ENCODE data around the gene HPCA.

The HPCA gene

GRCh38 chr1:32886004-32886827 is at the start of gene HPCA:
HPCA (plus strand) TSS chr1:32886491; CDS start chr1:32888899, 2,408 bp downstream.
- DNase-seq (ENCODE audit: low spot score): peak; percentile 44
- H3K27ac Mint-ChIP-seq: no peak within 1 kb of the TSS
- peaks cover 59% of the 10 kb centered on the region for H3K27me3 Mint-ChIP-seq (ENCODE audit: low read depth)
- H3K36me3 Mint-ChIP-seq (ENCODE audit: low read depth): no peaks in the 10 kb centered on the region
- peaks cover 2% of the 10 kb centered on the region for H3K4me1 Mint-ChIP-seq (ENCODE audit: low read depth)
- H3K9me3 Mint-ChIP-seq: no peaks in the 10 kb centered on the region
- no peak within 1 kb of the TSS for H3K4me3 Mint-ChIP-seq

GRCh38 chr1:32848354-32849063 is 37.8 kb upstream of the HPCA start:
- DNase-seq (ENCODE audit: low spot score): no peak
- peaks cover 39% of the 10 kb centered on the region for H3K36me3 Mint-ChIP-seq (ENCODE audit: low read depth)

GRCh38 chr1:32855861-32856617 is 30.3 kb upstream of the HPCA start:
- no peaks in the 10 kb centered on the region for H3K4me1 Mint-ChIP-seq (ENCODE audit: low read depth)
- H3K36me3 Mint-ChIP-seq (ENCODE audit: low read depth): peaks cover 50% of the 10 kb centered on the region
- no peak overlapping the region for H3K27ac Mint-ChIP-seq
- H3K9me3 Mint-ChIP-seq: no peaks in the 10 kb centered on the region
- H3K27me3 Mint-ChIP-seq (ENCODE audit: low read depth): no peaks in the 10 kb centered on the region
- H3K4me3 Mint-ChIP-seq: no peak overlapping the region
- DNase-seq (ENCODE audit: low spot score): no peak

More at GRCh38 chr1:32848354-32849063, 37.8 kb upstream of the HPCA start:
- H3K27me3 Mint-ChIP-seq (ENCODE audit: low read depth): no peaks in the 10 kb centered on the region
- no peaks in the 10 kb centered on the region for H3K4me1 Mint-ChIP-seq (ENCODE audit: low read depth)
- H3K4me3 Mint-ChIP-seq: no peak overlapping the region
- no peaks in the 10 kb centered on the region for H3K9me3 Mint-ChIP-seq
- H3K27ac Mint-ChIP-seq: no peak overlapping the region

GRCh38 chr1:32858136-32858535 is 28.2 kb upstream of the HPCA start:
- H3K4me3 Mint-ChIP-seq: no peak overlapping the region
- H3K27ac Mint-ChIP-seq: no peak overlapping the region
- no peak for DNase-seq (ENCODE audit: low spot score)
- H3K4me1 Mint-ChIP-seq (ENCODE audit: low read depth): no peaks in the 10 kb centered on the region
- peaks cover 54% of the 10 kb centered on the region for H3K36me3 Mint-ChIP-seq (ENCODE audit: low read depth)
- H3K9me3 Mint-ChIP-seq: no peaks in the 10 kb centered on the region
- H3K27me3 Mint-ChIP-seq (ENCODE audit: low read depth): no peaks in the 10 kb centered on the region

DNA sequence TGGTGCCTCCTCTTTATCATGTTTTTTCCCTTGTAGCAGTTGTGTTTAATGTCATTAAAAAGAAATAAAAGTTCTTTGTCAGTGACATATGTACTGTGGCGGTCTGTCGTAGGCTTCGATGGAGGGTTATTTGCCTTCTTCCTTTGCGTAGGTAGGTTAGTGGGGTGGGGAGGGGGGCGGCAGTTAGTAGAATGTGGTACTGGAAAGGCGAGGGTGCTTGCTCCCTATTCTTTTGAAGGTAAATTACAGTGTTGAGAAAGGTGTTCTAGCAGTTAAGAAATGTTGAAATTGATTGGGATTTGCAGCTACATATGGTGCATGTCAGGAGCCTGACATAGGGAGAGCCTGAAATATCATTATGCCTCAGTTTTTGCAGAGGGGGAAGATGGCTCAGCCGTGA is 27.5 kb upstream of the HPCA start:
- H3K4me1 Mint-ChIP-seq (ENCODE audit: low read depth): no peaks in the 10 kb centered on the region
- peaks cover 51% of the 10 kb centered on the region for H3K36me3 Mint-ChIP-seq (ENCODE audit: low read depth)
- no peaks in the 10 kb centered on the region for H3K27me3 Mint-ChIP-seq (ENCODE audit: low read depth)

DNA sequence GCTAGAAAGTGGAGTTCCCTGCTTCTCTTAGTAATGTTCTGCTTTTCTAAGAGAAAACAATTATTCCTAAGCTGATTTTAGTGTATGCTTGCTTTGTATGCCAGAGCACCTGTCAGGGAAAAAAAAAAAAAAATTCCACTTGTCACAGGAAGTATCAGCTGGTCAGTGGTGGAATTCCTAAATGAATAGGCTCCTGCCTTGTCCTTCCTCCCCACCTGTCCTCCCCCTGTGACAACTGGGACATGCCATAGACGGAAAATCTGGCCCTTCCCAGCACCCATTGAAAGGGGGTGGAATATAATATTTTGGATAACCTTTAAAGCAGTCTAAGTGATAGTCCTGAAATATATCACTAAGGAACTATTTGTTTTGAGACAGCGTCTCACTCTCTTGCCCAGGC is 26.4 kb upstream of the HPCA start:
- Mint-ChIP-seq H3K4me1 (ENCODE audit: low read depth) (no peaks in the 10 kb centered on the region), H3K27ac (no peak overlapping the region), H3K4me3 (no peak overlapping the region), H3K27me3 (ENCODE audit: low read depth) (no peaks in the 10 kb centered on the region), H3K36me3 (ENCODE audit: low read depth) (peaks cover 47% of the 10 kb centered on the region), H3K9me3 (no peaks in the 10 kb centered on the region)
- DNase-seq (ENCODE audit: low spot score): no peak

More for the DNA sequence above, 27.5 kb upstream of the HPCA start:
- Mint-ChIP-seq H3K27ac (no peak overlapping the region), H3K4me3 (no peak overlapping the region), H3K9me3 (no peaks in the 10 kb centered on the region)
- DNase-seq (ENCODE audit: low spot score): no peak

DNA sequence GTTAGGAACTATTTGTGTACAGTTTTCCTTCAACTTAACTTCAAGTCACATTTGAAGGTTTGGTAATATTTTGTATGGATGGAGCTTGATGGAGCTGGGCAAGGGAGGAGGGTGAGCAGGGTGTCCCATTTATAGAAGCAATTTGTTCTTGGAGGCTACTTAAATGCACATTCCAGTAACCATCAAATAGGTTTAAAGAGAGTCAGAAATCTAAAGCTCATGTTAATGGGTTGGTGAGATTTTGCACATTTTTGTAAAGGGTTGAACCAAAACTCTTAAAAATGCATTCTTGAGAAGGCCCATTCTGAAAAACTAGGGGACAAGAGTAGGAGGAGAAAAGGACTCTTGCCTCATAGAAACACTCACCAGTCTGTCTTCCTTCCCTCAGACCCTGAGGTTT is 25.7 kb upstream of the HPCA start:
- Mint-ChIP-seq H3K36me3 (ENCODE audit: low read depth) (peaks cover 41% of the 10 kb centered on the region), H3K4me3 (no peak overlapping the region), H3K4me1 (ENCODE audit: low read depth) (no peaks in the 10 kb centered on the region), H3K9me3 (no peaks in the 10 kb centered on the region), H3K27me3 (ENCODE audit: low read depth) (no peaks in the 10 kb centered on the region), H3K27ac (no peak overlapping the region)
- no peak for DNase-seq (ENCODE audit: low spot score)

DNA sequence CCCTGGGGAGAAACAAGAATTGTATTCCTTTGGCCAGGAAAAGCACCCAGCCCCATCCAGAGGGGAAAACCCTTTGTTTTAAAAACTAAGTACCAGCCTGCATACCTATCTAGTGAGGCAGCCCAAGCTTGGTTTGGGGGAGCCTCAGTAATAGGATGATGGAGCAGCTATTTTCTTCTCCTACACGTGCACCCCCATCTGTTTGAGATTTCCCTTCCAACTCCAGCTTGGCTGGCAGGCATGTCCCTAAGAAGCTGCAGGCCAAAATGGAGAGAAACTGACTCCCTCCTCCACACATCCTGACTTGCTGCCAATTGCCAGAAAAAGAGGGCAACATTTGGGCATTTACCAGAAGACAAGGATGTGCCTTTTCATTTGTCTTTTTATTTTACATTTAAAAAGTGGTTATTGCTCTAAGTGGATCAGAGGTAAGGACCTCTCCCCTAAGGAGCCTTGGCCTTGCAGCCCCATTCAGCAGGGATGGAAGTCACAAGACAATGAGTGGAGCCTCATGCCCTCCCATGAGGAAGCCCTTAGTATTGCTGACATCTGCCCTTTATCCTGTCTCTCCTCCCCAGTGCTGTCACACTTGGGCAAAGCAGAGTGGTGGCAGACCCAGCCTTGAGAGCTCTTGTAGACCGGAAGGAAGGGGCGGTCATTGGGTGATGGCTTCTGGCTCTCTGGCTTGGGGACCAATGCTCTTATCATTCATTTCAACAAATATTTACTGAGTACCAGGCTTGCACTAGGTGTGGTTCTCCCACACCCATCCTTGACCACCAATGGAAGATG is 24.2 kb upstream of the HPCA start:
- Mint-ChIP-seq H3K27me3 (ENCODE audit: low read depth) (no peaks in the 10 kb centered on the region), H3K4me3 (no peak overlapping the region), H3K9me3 (no peaks in the 10 kb centered on the region), H3K4me1 (ENCODE audit: low read depth) (no peaks in the 10 kb centered on the region), H3K36me3 (ENCODE audit: low read depth) (peaks cover 31% of the 10 kb centered on the region), H3K27ac (no peak overlapping the region)
- DNase-seq (ENCODE audit: low spot score): no peak

GRCh38 chr1:32863218-32863880 is 22.9 kb upstream of the HPCA start:
- Mint-ChIP-seq H3K4me3 (no peak overlapping the region), H3K27ac (no peak overlapping the region), H3K27me3 (ENCODE audit: low read depth) (no peaks in the 10 kb centered on the region), H3K36me3 (ENCODE audit: low read depth) (peaks cover 27% of the 10 kb centered on the region), H3K9me3 (no peaks in the 10 kb centered on the region), H3K4me1 (ENCODE audit: low read depth) (no peaks in the 10 kb centered on the region)
- no peak for DNase-seq (ENCODE audit: low spot score)

DNA sequence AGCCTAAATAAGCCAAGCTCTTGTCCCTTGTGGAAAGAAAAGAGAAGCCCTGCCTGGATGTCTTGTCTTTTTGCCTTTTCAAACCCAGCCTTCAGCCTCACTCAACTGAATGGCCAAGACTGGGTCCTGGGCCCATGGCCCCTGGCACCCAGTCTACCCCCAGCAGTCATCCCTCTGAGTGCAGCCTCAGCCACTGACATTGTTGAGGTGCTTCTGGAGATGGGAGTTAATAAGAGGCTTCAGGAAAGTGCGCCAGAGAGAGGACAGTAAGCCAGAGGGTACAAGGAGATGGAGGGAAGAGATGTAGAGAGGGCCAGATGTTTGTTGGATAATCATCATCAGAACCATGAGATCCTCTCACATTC is 22.4 kb upstream of the HPCA start:
- Mint-ChIP-seq H3K4me3 (no peak overlapping the region), H3K27ac (no peak overlapping the region), H3K4me1 (ENCODE audit: low read depth) (no peaks in the 10 kb centered on the region), H3K9me3 (no peaks in the 10 kb centered on the region), H3K27me3 (ENCODE audit: low read depth) (no peaks in the 10 kb centered on the region), H3K36me3 (ENCODE audit: low read depth) (peaks cover 26% of the 10 kb centered on the region)
- DNase-seq (ENCODE audit: low spot score): no peak

DNA sequence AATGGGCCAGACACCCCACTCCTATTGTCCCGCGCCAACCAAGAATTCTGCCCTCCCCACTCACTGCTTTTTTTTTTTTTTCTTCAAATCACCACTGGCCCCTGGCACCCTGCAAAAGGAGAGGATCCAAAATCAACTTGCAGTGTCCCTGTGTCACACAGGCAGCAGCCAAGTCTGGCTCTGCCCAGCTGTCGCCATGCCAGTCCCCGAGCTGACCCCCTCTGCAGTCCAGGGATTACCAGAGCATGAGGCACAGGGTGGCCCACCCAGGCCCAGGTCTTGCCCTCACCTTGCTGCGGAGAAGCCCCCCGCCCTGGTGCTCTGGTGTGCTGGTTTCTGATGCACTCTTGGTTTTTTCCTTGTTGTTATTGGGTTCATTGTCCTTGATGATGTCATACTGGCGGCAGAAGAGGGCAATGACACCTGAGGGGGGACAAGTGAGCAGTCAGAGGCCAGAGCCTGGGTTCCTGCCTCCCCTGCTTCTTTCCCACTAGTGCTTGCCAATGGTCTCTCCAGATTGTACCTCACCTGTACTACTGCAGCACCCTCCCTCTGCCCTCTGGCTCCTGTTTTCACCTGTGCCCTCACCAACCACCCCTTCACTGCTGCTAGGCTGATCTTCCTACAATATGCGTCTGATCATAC is 21.8 kb upstream of the HPCA start:
- no peak overlapping the region for H3K27ac Mint-ChIP-seq
- no peak overlapping the region for H3K4me3 Mint-ChIP-seq
- peaks cover 26% of the 10 kb centered on the region for H3K36me3 Mint-ChIP-seq (ENCODE audit: low read depth)
- DNase-seq (ENCODE audit: low spot score): no peak
- H3K27me3 Mint-ChIP-seq (ENCODE audit: low read depth): peaks cover 5% of the 10 kb centered on the region
- no peaks in the 10 kb centered on the region for H3K9me3 Mint-ChIP-seq
- no peaks in the 10 kb centered on the region for H3K4me1 Mint-ChIP-seq (ENCODE audit: low read depth)

DNA sequence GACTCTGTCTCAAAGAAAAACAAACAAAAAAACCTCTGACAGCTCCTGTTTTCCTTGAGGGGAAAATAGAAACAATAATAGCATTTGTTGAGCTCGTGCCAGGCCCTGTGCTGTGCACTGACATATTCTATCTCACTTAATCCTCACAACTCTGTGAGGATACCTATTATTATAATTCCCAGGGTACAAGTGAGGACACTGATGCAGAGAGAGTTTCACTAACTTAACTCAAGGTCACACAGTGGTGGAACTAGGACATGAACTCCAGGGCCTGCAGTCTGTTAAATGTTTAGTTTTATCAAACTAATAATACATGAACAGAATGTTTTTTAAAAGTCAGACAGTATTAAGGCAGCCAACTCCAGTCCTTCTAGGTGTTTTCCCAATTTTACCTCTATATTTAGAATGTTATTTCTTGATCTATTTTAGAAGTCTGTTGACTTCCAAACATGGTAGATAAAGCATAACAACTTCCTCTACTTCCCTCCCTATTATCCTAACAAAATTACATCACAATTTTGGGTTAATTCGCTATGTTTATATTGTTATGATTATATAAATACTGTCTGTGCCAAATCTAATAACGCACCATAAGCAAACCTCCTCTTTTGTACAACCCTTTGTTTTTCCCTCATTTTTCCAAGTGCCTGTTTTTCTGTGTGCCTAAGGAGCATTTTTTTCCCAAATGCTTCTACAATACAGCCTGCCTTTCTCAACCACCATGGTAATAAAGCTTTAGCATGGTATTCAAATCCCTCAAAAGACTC is 20.5 kb upstream of the HPCA start:
- peaks cover 25% of the 10 kb centered on the region for H3K36me3 Mint-ChIP-seq (ENCODE audit: low read depth)
- H3K9me3 Mint-ChIP-seq: no peaks in the 10 kb centered on the region
- peaks cover 13% of the 10 kb centered on the region for H3K27me3 Mint-ChIP-seq (ENCODE audit: low read depth)
- H3K27ac Mint-ChIP-seq: no peak overlapping the region
- no peak overlapping the region for H3K4me3 Mint-ChIP-seq
- H3K4me1 Mint-ChIP-seq (ENCODE audit: low read depth): peaks cover 4% of the 10 kb centered on the region
- DNase-seq (ENCODE audit: low spot score): no peak

Data from T-helper 2 cell treated with Interferon-gamma antibody and Interleukin-4, amounts not matched to agents 5 μg/mL and 100 μg/mL, for 36 hours (primary cell).